ENCODE measurements around the gene NXPH3. TPM values are rescaled to one million over a fixed set of nuclear protein-coding genes. Genes with fewer than 3 reads are reported as not detected.

NXPH3 gene
- total RNA-seq, 1 donor from 2014 or later, result not detected

GRCh38 chr17:49576917-49577649 is 1.4 kb downstream of the NXPH3 start:
- H3K27me3 ChIP-seq (ENCODE audit: control insufficient read depth, insufficient read depth, low read length), result no peaks in the 10 kb centered on the region
- no peak for FAIRE-seq

GRCh38 chr17:49577650-49577934 is 1.9 kb downstream of the NXPH3 start:
- no peaks in the 10 kb centered on the region for H3K27me3 ChIP-seq (ENCODE audit: control insufficient read depth, insufficient read depth, low read length)
- H3K36me3 ChIP-seq (ENCODE audit: control insufficient read depth, insufficient read depth, low read length), result no peaks in the 10 kb centered on the region
- DNase-seq (ENCODE audit: low read depth), result no peak
- FAIRE-seq, result peak; percentile 73
- no peak overlapping the region for H3K4me3 ChIP-seq (ENCODE audit: low read depth, low read length)
- TF ChIP-seq, protein P1, sequence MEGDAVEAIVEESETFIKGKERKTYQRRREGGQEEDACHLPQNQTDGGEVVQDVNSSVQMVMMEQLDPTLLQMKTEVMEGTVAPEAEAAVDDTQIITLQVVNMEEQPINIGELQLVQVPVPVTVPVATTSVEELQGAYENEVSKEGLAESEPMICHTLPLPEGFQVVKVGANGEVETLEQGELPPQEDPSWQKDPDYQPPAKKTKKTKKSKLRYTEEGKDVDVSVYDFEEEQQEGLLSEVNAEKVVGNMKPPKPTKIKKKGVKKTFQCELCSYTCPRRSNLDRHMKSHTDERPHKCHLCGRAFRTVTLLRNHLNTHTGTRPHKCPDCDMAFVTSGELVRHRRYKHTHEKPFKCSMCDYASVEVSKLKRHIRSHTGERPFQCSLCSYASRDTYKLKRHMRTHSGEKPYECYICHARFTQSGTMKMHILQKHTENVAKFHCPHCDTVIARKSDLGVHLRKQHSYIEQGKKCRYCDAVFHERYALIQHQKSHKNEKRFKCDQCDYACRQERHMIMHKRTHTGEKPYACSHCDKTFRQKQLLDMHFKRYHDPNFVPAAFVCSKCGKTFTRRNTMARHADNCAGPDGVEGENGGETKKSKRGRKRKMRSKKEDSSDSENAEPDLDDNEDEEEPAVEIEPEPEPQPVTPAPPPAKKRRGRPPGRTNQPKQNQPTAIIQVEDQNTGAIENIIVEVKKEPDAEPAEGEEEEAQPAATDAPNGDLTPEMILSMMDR (IDR thresholded peaks at IDR 0.05; ENCODE audit: insufficient read depth, low read length, severe bottlenecking), result no peak

More at GRCh38 chr17:49576917-49577649, 1.4 kb downstream of the NXPH3 start:
- no peak for DNase-seq (ENCODE audit: low read depth)
- TF ChIP-seq, protein P1 (IDR thresholded peaks at IDR 0.05; ENCODE audit: insufficient read depth, low read length, severe bottlenecking), result no peak
- H3K36me3 ChIP-seq (ENCODE audit: control insufficient read depth, insufficient read depth, low read length), result no peaks in the 10 kb centered on the region
- H3K4me3 ChIP-seq (ENCODE audit: low read depth, low read length), result peak overlapping the region; percentile 42

- DNase-seq (ENCODE audit: low read depth) (no peak), FAIRE-seq (no peak)
- TF ChIP-seq, protein P1 (IDR thresholded peaks at IDR 0.05; ENCODE audit: insufficient read depth, low read length, severe bottlenecking), result no peak
- Histone ChIP-seq H3K27me3 (ENCODE audit: control insufficient read depth, insufficient read depth, low read length) (no peaks in the 10 kb centered on the region), H3K4me3 (ENCODE audit: low read depth, low read length) (no peak overlapping the region), H3K36me3 (ENCODE audit: control insufficient read depth, insufficient read depth, low read length) (no peaks in the 10 kb centered on the region)
Measured at GRCh38 chr17:49577963-49578362, 2.3 kb downstream of the NXPH3 start.

GRCh38 chr17:49578414-49578813 is 2.7 kb downstream of the NXPH3 start:
- no peak for FAIRE-seq
- H3K27me3 ChIP-seq (ENCODE audit: control insufficient read depth, insufficient read depth, low read length), result no peaks in the 10 kb centered on the region

DNA sequence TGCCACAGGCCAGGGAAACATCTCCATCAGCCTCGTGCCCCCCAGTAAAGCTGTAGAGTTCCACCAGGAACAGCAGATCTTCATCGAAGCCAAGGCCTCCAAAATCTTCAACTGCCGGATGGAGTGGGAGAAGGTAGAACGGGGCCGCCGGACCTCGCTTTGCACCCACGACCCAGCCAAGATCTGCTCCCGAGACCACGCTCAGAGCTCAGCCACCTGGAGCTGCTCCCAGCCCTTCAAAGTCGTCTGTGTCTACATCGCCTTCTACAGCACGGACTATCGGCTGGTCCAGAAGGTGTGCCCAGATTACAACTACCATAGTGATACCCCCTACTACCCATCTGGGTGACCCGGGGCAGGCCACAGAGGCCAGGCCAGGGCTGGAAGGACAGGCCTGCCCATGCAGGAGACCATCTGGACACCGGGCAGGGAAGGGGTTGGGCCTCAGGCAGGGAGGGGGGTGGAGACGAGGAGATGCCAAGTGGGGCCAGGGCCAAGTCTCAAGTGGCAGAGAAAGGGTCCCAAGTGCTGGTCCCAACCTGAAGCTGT is 3.4 kb downstream of the NXPH3 start:
- no peak for DNase-seq (ENCODE audit: low read depth)
- no peak for FAIRE-seq
- Histone ChIP-seq H3K27me3 (ENCODE audit: control insufficient read depth, insufficient read depth, low read length) (no peaks in the 10 kb centered on the region), H3K36me3 (ENCODE audit: control insufficient read depth, insufficient read depth, low read length) (no peaks in the 10 kb centered on the region), H3K4me3 (ENCODE audit: low read depth, low read length) (no peak overlapping the region)
- TF ChIP-seq, protein P1 (IDR thresholded peaks at IDR 0.05; ENCODE audit: insufficient read depth, low read length, severe bottlenecking), result no peak

More at GRCh38 chr17:49578414-49578813, 2.7 kb downstream of the NXPH3 start:
- Histone ChIP-seq H3K36me3 (ENCODE audit: control insufficient read depth, insufficient read depth, low read length) (no peaks in the 10 kb centered on the region), H3K4me3 (ENCODE audit: low read depth, low read length) (no peak overlapping the region)
- TF ChIP-seq, protein P1 (IDR thresholded peaks at IDR 0.05; ENCODE audit: insufficient read depth, low read length, severe bottlenecking), result no peak
- DNase-seq (ENCODE audit: low read depth), result no peak
